HFF-Myc (cell line): ENCODE measurements around the gene ABHD15.
A peak's percentile ranks its signal among the peaks of the same experiment; 100 is the strongest.

Experiments used
- DNase-seq: peaks from one replicate; pipeline ENCODE4 v3.0.0-alpha.2; 2011; ENCODE audit warnings: low read depth; ENCODE audit errors: extremely low read depth
- H3K4me3 ChIP-seq: replicated peaks from 2 replicates; pipeline ENCODE4 v1.5.1; 2011; ENCODE audit warnings: low read depth, mild to moderate bottlenecking, control low read depth, low read length
- CTCF ChIP-seq: IDR thresholded peaks from 2 replicates; pipeline ENCODE4 v1.5.1; 2012; ENCODE audit warnings: mild to moderate bottlenecking, low read depth, low read length, control low read depth; ENCODE audit errors: missing control alignments

The ABHD15 gene

GRCh38 chr17:29574732-29575510, 8.1 kb upstream of the ABHD15 start:
- TF ChIP-seq CTCF, result no peak
- H3K4me3 ChIP-seq, result no peak overlapping the region
- no peak for DNase-seq

GRCh38 chr17:29573871-29574731, 7.3 kb upstream of the ABHD15 start:
- H3K4me3 ChIP-seq, result no peak overlapping the region
- no peak for TF ChIP-seq CTCF
- no peak for DNase-seq

GRCh38 chr17:29573558-29573869, 6.7 kb upstream of the ABHD15 start:
- no peak for TF ChIP-seq CTCF
- no peak overlapping the region for H3K4me3 ChIP-seq
- DNase-seq, result no peak

- DNase-seq, result no peak
- TF ChIP-seq CTCF, result peak; percentile 64
- H3K4me3 ChIP-seq, result no peak overlapping the region
These were observed 6.1 kb upstream of the ABHD15 start for GRCh38 chr17:29572691-29573557.

GRCh38 chr17:29571883-29572681, 5.2 kb upstream of the ABHD15 start:
- no peak for DNase-seq
- no peak for TF ChIP-seq CTCF
- H3K4me3 ChIP-seq, result no peak overlapping the region

GRCh38 chr17:29571486-29571882, 4.6 kb upstream of the ABHD15 start:
- DNase-seq, result no peak
- H3K4me3 ChIP-seq, result no peak overlapping the region
- TF ChIP-seq CTCF, result no peak
